Stimulated activated naive B cell treated with anti-CD40 and anti-IgM and Interleukin-4, amounts not matched to agents 10 μg/mL and 1 μg/mL and 100 μg/mL, for 72 hours (primary cell): Measurements from ENCODE around the gene ANXA11.

Source experiments
- ATAC-seq, 2 donors: fragments of 150-1000 bp; cut with Tn5 transposase; replicated peaks; 2 replicates each; pipeline ENCODE4 v1.10.0; 2021; ENCODE audit warnings: moderate library complexity in 1 of 2
- DNase-seq: peaks from one replicate; pipeline ENCODE4 v3.0.0; 2021
- H3K27ac Mint-ChIP-seq: one replicate; pipeline ENCODE4 v1.8.0; 2022; ENCODE audit warnings: mild to moderate bottlenecking, mixed read lengths
- H3K27me3 Mint-ChIP-seq, 2 donors: one replicate each; pipeline ENCODE4 v1.8.0; 2022; ENCODE audit warnings: mixed read lengths in 2 of 2
- H3K36me3 Mint-ChIP-seq, 2 donors: one replicate each; pipeline ENCODE4 v1.8.0; 2022; ENCODE audit warnings: mixed read lengths in 2 of 2, mild to moderate bottlenecking in 1 of 2
- H3K4me1 Mint-ChIP-seq, 2 donors: one replicate each; pipeline ENCODE4 v1.8.0; 2022; ENCODE audit warnings: mixed read lengths in 2 of 2, mild to moderate bottlenecking in 1 of 2
- H3K4me3 Mint-ChIP-seq, 2 donors: one replicate each; pipeline ENCODE4 v1.8.0; 2022; ENCODE audit warnings: mild to moderate bottlenecking in 2 of 2, mixed read lengths in 2 of 2, moderate library complexity in 1 of 2
- H3K9me3 Mint-ChIP-seq, 2 donors: one replicate each; pipeline ENCODE4 v1.8.0; 2022; ENCODE audit warnings: mixed read lengths in 2 of 2, mild to moderate bottlenecking in 1 of 2

The ANXA11 gene

GRCh38 chr10:80158598-80159127 lies 46.7 kb downstream of the ANXA11 start:
- Mint-ChIP-seq H3K4me3 (no peak overlapping the region), H3K4me1 (peaks cover 34 to 39% of the 10 kb centered on the region in 2 donors), H3K27ac (peak overlapping the region; percentile 72), H3K9me3 (no peaks in the 10 kb centered on the region), H3K36me3 (peaks cover 66 to 89% of the 10 kb centered on the region in 2 donors), H3K27me3 (no peaks in the 10 kb centered on the region)
- DNase-seq: no peak
- peak in 1 of 2 donors; percentile 65 for ATAC-seq

- ATAC-seq (no peak), DNase-seq (no peak)
- Mint-ChIP-seq H3K4me1 (peaks cover 36 to 39% of the 10 kb centered on the region in 2 donors), H3K4me3 (no peak overlapping the region), H3K36me3 (peaks cover 66 to 89% of the 10 kb centered on the region in 2 donors), H3K27ac (peak overlapping the region; percentile 72), H3K9me3 (no peaks in the 10 kb centered on the region), H3K27me3 (no peaks in the 10 kb centered on the region)
Measured at GRCh38 chr10:80158126-80158525, 47.2 kb downstream of the ANXA11 start.

GRCh38 chr10:80157561-80157960 lies 47.8 kb downstream of the ANXA11 start:
- Mint-ChIP-seq H3K4me1 (peaks cover 36 to 42% of the 10 kb centered on the region in 2 donors), H3K27me3 (no peaks in the 10 kb centered on the region), H3K4me3 (no peak overlapping the region), H3K9me3 (no peaks in the 10 kb centered on the region), H3K27ac (peak overlapping the region; percentile 72), H3K36me3 (peaks cover 68 to 91% of the 10 kb centered on the region in 2 donors)
- no peak for ATAC-seq
- no peak for DNase-seq

GRCh38 chr10:80156216-80156615 lies 49.1 kb downstream of the ANXA11 start:
- H3K4me3 Mint-ChIP-seq: no peak overlapping the region
- H3K36me3 Mint-ChIP-seq: peaks cover 70 to 92% of the 10 kb centered on the region in 2 donors
- ATAC-seq: no peak

GRCh38 chr10:80155696-80156215 lies 49.6 kb downstream of the ANXA11 start:
- Mint-ChIP-seq H3K27ac (peak overlapping the region; percentile 68), H3K36me3 (peaks cover 70 to 92% of the 10 kb centered on the region in 2 donors), H3K4me1 (peaks cover 34 to 37% of the 10 kb centered on the region in 2 donors), H3K27me3 (no peaks in the 10 kb centered on the region), H3K4me3 (no peak overlapping the region), H3K9me3 (no peaks in the 10 kb centered on the region)
- ATAC-seq (peak in 1 of 2 donors; percentile 28), DNase-seq (no peak)

More at GRCh38 chr10:80156216-80156615, 49.1 kb downstream of the ANXA11 start:
- Mint-ChIP-seq H3K27me3 (no peaks in the 10 kb centered on the region), H3K4me1 (peaks cover 36 to 40% of the 10 kb centered on the region in 2 donors), H3K27ac (peak overlapping the region; percentile 4), H3K9me3 (no peaks in the 10 kb centered on the region)
- DNase-seq: no peak

- peaks cover 73 to 92% of the 10 kb centered on the region in 2 donors for H3K36me3 Mint-ChIP-seq
- H3K9me3 Mint-ChIP-seq: peaks cover 0 to 1% of the 10 kb centered on the region in 2 donors
- peak overlapping the region; percentile 68 for H3K27ac Mint-ChIP-seq
- DNase-seq (no peak), ATAC-seq (peak in 1 of 2 donors; percentile 6)
- peaks cover 29 to 33% of the 10 kb centered on the region in 2 donors for H3K4me1 Mint-ChIP-seq
- no peaks in the 10 kb centered on the region for H3K27me3 Mint-ChIP-seq
- H3K4me3 Mint-ChIP-seq: no peak overlapping the region
Measured at GRCh38 chr10:80154978-80155695, 50.2 kb downstream of the ANXA11 start.

- DNase-seq: no peak
- Mint-ChIP-seq H3K27me3 (no peaks in the 10 kb centered on the region), H3K4me3 (no peak overlapping the region), H3K4me1 (peaks cover 27 to 31% of the 10 kb centered on the region in 2 donors), H3K9me3 (peaks cover 0 to 1% of the 10 kb centered on the region in 2 donors), H3K27ac (peak overlapping the region; percentile 63), H3K36me3 (peaks cover 69 to 89% of the 10 kb centered on the region in 2 donors)
- ATAC-seq: no peak
Measured at GRCh38 chr10:80154626-80154977, 50.7 kb downstream of the ANXA11 start.

- H3K27ac Mint-ChIP-seq: peak overlapping the region; percentile 81
- ATAC-seq (no peak), DNase-seq (no peak)
- no peak overlapping the region for H3K4me3 Mint-ChIP-seq
- peaks cover 73 to 89% of the 10 kb centered on the region in 2 donors for H3K36me3 Mint-ChIP-seq
- H3K27me3 Mint-ChIP-seq: no peaks in the 10 kb centered on the region
- peaks cover 16 to 26% of the 10 kb centered on the region in 2 donors for H3K4me1 Mint-ChIP-seq
- peaks cover 0 to 1% of the 10 kb centered on the region in 2 donors for H3K9me3 Mint-ChIP-seq
Measured at GRCh38 chr10:80153460-80153859, 51.9 kb downstream of the ANXA11 start.

- H3K4me1 Mint-ChIP-seq: peaks cover 13 to 27% of the 10 kb centered on the region in 2 donors
Measured at GRCh38 chr10:80152820-80153219, 52.5 kb downstream of the ANXA11 start.

GRCh38 chr10:80150172-80150571 lies 55.2 kb downstream of the ANXA11 start:
- peaks cover 53 to 69% of the 10 kb centered on the region in 2 donors for H3K36me3 Mint-ChIP-seq

More at GRCh38 chr10:80152820-80153219, 52.5 kb downstream of the ANXA11 start:
- ATAC-seq (no peak), DNase-seq (no peak)
- Mint-ChIP-seq H3K27me3 (no peaks in the 10 kb centered on the region), H3K9me3 (peaks cover 0 to 1% of the 10 kb centered on the region in 2 donors), H3K27ac (peak overlapping the region; percentile 73), H3K36me3 (peaks cover 71 to 89% of the 10 kb centered on the region in 2 donors), H3K4me3 (peak overlapping the region in 1 of 2 donors; percentile 2)

GRCh38 chr10:80149123-80149522 lies 56.2 kb downstream of the ANXA11 start:
- Mint-ChIP-seq H3K36me3 (peaks cover 45 to 61% of the 10 kb centered on the region in 2 donors), H3K4me1 (peaks cover 10 to 26% of the 10 kb centered on the region in 2 donors), H3K9me3 (peaks cover 0 to 1% of the 10 kb centered on the region in 2 donors), H3K27me3 (no peaks in the 10 kb centered on the region), H3K27ac (peak overlapping the region; percentile 51), H3K4me3 (no peak overlapping the region)
- no peak for ATAC-seq
- DNase-seq: no peak

More at GRCh38 chr10:80150172-80150571, 55.2 kb downstream of the ANXA11 start:
- Mint-ChIP-seq H3K4me3 (no peak overlapping the region), H3K4me1 (peaks cover 4 to 21% of the 10 kb centered on the region in 2 donors), H3K9me3 (peaks cover 0 to 1% of the 10 kb centered on the region in 2 donors), H3K27me3 (no peaks in the 10 kb centered on the region), H3K27ac (no peak overlapping the region)
- DNase-seq (no peak), ATAC-seq (no peak)

- DNase-seq (no peak), ATAC-seq (no peak)
- Mint-ChIP-seq H3K4me3 (no peak overlapping the region), H3K27ac (no peak overlapping the region), H3K36me3 (peaks cover 40 to 54% of the 10 kb centered on the region in 2 donors), H3K9me3 (peaks cover 0 to 1% of the 10 kb centered on the region in 2 donors), H3K27me3 (no peaks in the 10 kb centered on the region), H3K4me1 (peaks cover 14 to 31% of the 10 kb centered on the region in 2 donors)
Measured at GRCh38 chr10:80148166-80148805, 57.1 kb downstream of the ANXA11 start.

- Mint-ChIP-seq H3K27me3 (peaks cover 1 to 3% of the 10 kb centered on the region in 2 donors), H3K36me3 (peaks cover 30 to 42% of the 10 kb centered on the region in 2 donors), H3K9me3 (peaks cover 0 to 1% of the 10 kb centered on the region in 2 donors), H3K4me1 (peaks cover 13 to 26% of the 10 kb centered on the region in 2 donors), H3K27ac (no peak overlapping the region), H3K4me3 (no peak overlapping the region)
- no peak for DNase-seq
- ATAC-seq: no peak
Measured at GRCh38 chr10:80146918-80147317, 58.4 kb downstream of the ANXA11 start.
